ENCODE results near the gene GOLT1A.
"Not testable (repeated sequence)": the region's sequence is repeated elsewhere in the genome, so short reads cannot be mapped to it uniquely, and the experiment has no call there.

Gene GOLT1A

DNA sequence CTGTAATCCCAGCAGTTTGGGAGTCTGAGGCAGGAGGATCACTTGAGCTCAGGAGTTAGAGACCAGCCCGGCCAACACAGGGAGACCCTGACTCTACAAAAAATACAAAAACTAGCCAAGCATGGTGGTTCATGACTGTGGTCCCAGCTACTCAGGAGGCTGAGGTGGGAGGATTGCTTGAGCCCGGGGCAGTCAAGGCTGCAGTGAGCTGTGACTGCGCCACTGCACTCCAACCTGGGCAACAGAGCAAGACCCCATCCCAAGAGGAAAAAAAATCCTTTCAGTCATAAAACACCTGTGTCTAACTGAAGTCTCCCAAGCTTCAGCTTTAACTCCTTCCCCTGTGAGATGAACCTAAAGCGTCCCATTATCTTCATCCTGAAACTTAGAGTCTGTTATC, 33.1 kb upstream of the GOLT1A start:
- no peak for DNase-seq

DNA sequence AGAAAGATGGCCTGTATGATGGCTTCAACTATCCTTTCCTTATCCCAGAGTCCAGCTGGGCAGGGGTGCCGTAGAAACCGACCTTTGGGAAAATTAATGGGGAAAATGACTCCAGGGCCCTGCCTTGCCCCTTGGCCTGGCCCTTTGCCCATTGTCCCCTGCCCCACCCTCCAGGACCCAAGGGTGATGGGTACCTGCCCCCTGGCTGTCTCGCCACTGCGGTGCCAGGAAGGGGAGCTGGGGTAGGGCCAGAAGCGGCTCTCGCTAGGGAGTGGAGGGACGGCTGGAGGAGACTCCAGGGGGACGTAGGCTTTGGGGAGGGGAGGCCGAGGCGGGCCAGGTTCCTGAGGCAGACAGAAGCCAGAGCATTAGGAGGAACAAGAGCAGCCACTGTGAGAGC, 29.1 kb upstream of the GOLT1A start:
- DNase-seq = no peak

- no peak for DNase-seq
These were observed 28.1 kb upstream of the GOLT1A start for GRCh38 chr1:204241914-204242313.

DNA sequence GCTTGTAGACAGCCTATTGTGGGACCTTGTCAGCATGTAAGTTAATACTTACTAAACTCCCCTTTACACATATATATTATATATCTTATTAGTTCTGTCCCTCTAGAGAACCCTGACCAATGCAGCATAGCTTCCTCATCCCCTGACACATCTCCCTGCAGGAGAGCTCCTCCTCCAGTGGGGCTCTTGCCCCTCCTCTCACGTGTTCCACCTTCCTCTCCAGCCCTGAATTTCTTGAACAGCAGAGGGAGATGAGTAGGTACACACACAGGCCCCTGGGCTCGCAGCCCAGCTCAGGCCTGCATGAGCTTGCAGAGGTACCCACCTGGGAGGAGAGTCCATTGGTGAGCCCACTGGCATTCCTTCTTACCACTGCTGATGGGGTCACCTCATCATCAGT, 27.3 kb upstream of the GOLT1A start:
- DNase-seq = no peak

GRCh38 chr1:204240233-204240632, 26.4 kb upstream of the GOLT1A start:
- DNase-seq = no peak

DNA sequence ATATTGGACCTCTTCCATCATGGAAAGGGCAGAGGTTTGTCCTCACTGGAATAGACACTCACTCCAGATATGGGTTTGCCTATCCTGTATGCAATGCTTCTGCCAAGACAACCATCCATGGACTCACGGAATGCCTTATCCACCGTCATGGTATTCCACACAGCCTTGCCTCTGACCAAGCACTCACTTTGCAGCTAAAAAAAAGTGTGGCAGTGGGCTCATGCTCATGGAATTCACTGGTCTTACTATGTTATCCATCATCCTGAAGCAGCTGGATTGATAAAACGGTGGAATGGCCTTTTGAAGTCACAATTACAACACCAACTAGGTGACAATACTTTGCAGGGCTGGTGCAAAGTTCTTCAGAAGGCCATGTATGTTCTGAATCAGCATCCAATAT, 25.6 kb upstream of the GOLT1A start:
- DNase-seq = not testable (repeated sequence)

- not testable (repeated sequence) for DNase-seq
These were observed 24.7 kb upstream of the GOLT1A start for GRCh38 chr1:204238520-204238919.

GRCh38 chr1:204237515-204237914, 23.7 kb upstream of the GOLT1A start:
- not testable (repeated sequence) for DNase-seq

- DNase-seq = no peak
These were observed 18.7 kb upstream of the GOLT1A start for GRCh38 chr1:204232526-204232925.

- no peak for DNase-seq
These were observed 16.4 kb upstream of the GOLT1A start for GRCh38 chr1:204230211-204230610.

DNA sequence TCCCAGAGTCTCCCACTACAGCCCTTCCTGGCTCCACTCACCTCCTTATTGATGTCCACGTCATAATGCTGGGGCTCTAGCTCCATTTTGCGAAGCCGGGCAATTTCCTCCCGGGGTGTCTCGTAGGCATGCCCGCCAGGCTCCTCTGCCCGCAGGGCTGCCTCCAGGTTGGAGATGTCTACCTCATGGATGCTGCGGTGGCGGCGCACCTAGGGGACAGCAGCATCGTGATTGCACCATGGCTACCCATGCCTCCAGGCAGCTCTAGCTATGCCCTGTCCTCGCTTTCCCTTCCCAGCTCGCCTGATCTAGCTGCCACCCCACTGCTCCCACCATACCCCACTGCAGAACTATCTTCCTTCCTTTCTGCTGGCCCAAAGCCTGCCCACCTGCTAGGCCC, 15.1 kb upstream of the GOLT1A start:
- no peak for DNase-seq

DNA sequence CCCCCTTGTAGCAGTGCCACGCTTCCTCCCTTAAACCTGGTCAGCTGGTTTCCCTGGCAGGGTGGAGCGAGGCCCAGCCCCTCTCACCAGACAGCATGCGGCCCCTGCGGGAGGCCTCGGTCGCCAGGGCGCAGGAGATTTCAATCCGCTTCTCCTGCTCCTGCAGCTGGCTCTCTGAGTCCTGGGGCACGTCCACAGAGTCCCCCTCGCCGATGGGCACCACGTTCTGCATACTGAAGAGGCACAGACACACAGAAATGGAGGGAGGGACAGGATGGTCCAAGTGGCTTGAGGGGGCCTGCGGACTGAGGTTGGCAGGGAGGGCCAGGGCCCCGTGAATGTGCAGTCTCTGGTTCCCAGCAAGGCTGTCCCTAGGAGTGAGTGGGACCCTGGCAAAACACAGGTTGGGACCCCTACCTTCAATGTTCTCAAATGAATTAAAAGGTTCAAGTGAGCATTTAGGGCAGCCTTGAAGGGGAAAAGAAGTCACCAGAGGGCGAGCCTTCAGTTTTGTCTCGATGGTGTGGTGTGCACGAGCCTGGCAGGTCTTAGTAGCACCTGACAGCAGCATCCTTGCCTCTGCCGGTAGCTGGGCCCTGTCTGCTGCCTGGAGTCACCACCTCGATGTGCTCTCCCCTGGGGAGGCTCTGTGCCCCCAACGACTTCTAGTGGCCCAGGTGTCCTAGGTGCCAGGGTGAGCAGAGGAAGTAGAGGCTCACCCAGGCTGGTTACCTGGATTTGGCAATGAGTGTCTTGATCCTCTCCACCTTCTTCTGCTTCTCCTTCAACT, 14.4 kb upstream of the GOLT1A start:
- DNase-seq = no peak

GRCh38 chr1:204227351-204227750, 13.6 kb upstream of the GOLT1A start:
- DNase-seq = no peak

- no peak for DNase-seq
These were observed 12.3 kb upstream of the GOLT1A start for GRCh38 chr1:204225841-204226735.

DNA sequence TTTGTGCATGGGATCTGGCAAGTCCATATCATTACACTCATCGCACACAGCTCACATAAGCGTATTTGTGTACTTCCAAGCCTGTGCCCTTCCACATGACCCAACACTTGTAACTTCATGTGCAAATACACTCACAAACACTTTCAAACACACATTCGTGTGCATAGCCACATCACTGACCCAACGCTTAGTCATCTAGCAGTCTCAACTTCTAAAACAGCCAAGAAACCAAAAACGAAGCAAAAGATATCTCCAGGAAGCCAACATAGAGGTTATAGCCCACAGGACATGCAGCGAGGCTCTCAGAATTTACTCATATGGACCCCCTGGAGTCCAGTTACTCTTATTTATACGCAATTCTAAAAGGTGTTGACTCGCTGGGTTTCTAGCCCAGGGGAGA, 10.9 kb upstream of the GOLT1A start:
- no peak for DNase-seq

GRCh38 chr1:204223129-204223860, 9.5 kb upstream of the GOLT1A start:
- DNase-seq = no peak

GRCh38 chr1:204222764-204223055, 8.9 kb upstream of the GOLT1A start:
- DNase-seq = no peak

DNA sequence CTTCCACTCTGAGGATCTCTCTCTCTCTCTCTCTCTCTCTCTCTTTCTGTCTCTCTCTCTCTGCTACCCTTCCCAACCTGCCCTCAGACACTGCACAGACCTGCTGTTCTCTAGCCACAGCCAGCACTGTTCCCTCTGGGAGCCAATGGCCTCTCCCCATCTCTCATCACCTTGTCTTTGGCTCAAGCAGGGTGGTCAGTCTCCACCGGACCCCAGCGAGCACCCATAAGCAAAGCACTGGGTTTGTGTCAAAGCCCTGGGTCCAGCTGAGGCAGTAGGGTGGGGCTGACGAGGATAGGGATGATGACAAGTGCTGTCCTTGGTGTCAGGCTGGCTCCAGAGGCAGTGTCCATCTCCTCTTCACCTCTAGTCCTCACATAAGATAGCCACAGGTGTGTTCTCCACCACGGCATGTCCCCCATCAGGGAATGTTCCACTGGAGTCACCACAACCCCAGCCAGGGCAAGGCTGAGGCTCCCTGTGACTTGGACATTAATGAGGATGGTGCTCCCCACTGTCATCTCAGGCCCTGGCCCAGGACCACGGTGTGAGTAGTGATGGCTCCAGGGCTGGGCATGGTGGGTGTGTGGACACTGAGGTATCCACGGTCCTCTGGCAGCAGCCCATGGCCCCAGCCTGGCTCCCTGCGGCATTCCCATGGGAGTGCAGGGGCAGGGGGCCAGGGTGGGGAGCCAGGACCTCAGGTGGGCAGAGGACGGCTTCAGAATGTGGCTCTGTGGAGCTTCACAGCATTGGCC, 8.4 kb upstream of the GOLT1A start:
- no peak for DNase-seq

DNA sequence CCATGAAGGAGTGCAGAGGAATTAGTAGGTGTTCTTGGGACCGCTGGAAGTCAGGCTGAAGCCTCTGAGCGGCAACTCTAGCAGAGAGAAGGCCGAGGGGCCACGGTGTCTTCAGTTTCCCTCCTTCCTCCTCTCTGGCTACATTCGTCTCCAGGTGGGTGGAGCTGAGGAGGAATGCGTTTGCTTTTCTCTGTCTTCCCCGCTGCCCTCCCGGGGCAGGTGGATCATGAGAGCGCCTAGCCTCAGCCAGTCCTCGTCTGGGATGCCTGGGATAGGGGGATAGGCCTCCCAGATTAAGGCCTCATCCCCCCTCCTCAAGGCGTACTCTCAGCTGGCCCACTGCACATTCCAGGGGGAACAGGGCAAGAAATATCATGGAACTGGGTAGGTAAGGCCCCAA, 7.5 kb upstream of the GOLT1A start:
- no peak for DNase-seq

- DNase-seq = no peak
These were observed 6.3 kb upstream of the GOLT1A start for GRCh38 chr1:204219971-204220616.

DNA sequence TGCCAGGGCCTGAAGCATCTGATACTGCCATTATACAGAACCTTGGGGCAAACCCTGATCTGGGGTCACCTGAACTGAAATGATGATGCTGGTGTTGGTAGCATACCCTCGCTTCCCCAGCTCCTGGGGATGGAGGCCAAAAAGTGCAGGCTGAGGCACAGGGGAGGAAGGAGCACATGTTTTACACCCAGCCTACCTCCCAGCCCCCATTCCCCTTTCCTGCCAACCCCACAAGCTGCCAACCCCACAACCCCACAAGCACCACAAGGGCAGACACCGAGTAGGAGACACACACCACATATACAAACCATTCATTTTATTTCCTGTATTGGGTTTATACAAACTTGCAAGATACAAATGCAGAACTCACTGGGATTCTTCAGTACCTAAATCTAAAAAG, 4.8 kb upstream of the GOLT1A start:
- DNase-seq = no peak

- DNase-seq = no peak
These were observed 3.8 kb upstream of the GOLT1A start for GRCh38 chr1:204217648-204218000.
